Measurements from ENCODE around the gene VPS36. TPM values are rescaled to one million over a fixed set of nuclear protein-coding genes. Genes with fewer than 3 reads are reported as not detected.

The VPS36 gene
- total and polyA plus RNA-seq, 2 of the 8 experiments (the other 6 are each of a cell fraction or from before 2014, with no cell fraction given): 14.1 to 19.8 TPM

DNA sequence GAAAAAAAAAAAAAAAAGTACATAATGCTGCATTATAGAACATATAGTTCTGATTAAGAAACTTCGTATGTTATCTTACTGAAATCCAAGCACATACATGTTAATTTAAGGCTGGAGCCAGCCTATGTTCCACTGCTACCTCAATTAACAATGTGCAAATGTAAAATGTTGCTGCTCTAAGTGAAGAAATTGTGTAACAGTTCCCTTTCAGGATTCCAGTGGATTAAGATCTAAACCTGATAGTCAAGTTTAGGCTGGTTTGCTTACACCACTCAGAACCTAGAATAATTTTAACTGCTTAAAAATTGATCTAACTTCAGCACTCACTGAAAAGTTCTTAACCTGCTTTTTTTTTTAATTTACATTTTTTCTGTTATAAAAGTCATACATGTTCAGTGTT is 4.2 kb downstream of the VPS36 start:
- POLR2A ChIA-PET (ENCODE audit: partially characterized antibody): no interaction called here

More for the DNA sequence above, 4.2 kb downstream of the VPS36 start:
- Histone ChIP-seq H4K91ac (replicated peaks; ENCODE audit: insufficient read length, low read length) (no peak overlapping the region), H2BK15ac (ENCODE audit: low read length) (no peak overlapping the region), H3K79me1 (ENCODE audit: low read depth, low read length) (peaks cover 7% of the 10 kb centered on the region), H2BK120ac (replicated peaks; ENCODE audit: low read depth, low read length) (no peak overlapping the region), H3K14ac (ENCODE audit: insufficient read length) (no peak overlapping the region), H2AFZ (ENCODE audit: low read length) (no peak overlapping the region), H3K23me2 (ENCODE audit: low read depth, low read length) (peaks cover 4% of the 10 kb centered on the region; the same call in 1 of the 2 replicates), H3K36me3 (ENCODE audit: control insufficient read depth in 2 of 4, insufficient read depth in 4 of 4, low read length in 3 of 4) (peaks cover 0 to 4% (median 0%) of the 10 kb centered on the region in 4 experiments; a peak in 1 of 8 replicates), H3K27me3 (replicated peaks in 1 of 4; ENCODE audit: control insufficient read depth in 3 of 4, extremely low read depth in 1 of 4, insufficient read depth in 3 of 4, low read length in 3 of 4) (no peaks in the 10 kb centered on the region), H3K18ac (ENCODE audit: extremely low read depth, low read length) (no peak overlapping the region), H3K23ac (ENCODE audit: insufficient read length) (no peak overlapping the region), H4K5ac (ENCODE audit: insufficient read length, low read depth, low read length) (no peak overlapping the region), H2BK12ac (ENCODE audit: low read depth, low read length) (no peak overlapping the region), H2BK20ac (ENCODE audit: low read length) (no peak overlapping the region), H2BK5ac (ENCODE audit: low read depth, low read length) (no peak overlapping the region), H3K79me2 (ENCODE audit: control insufficient read depth in 1 of 2, insufficient read depth in 2 of 2, low read length in 2 of 2) (peaks cover 0 to 42% of the 10 kb centered on the region in 2 experiments; a peak in 2 of 4 replicates), H4K20me1 (replicated peaks in 1 of 2; ENCODE audit: control insufficient read depth in 1 of 2, insufficient read depth in 2 of 2, low read length in 2 of 2) (peaks cover 0 to 6% of the 10 kb centered on the region in 2 experiments), H4K8ac (ENCODE audit: extremely low read depth, insufficient read depth, low read length) (no peak overlapping the region), H3K56ac (replicated peaks; ENCODE audit: insufficient read length, low read depth, low read length) (no peak overlapping the region), H3K27ac (ENCODE audit: low read depth, low read length) (no peak overlapping the region), H3K4me3 (ENCODE audit: extremely low read depth in 1 of 4, insufficient read depth in 2 of 4, low read depth in 3 of 4, low read length in 4 of 4) (no peak overlapping the region), H3K9ac (replicated peaks in 1 of 4; ENCODE audit: extremely low read depth in 1 of 4, low read depth in 3 of 4, low read length in 3 of 4) (no peak overlapping the region), H3K4ac (replicated peaks; ENCODE audit: insufficient read length, low read depth, low read length) (no peak overlapping the region), H3K9me3 (ENCODE audit: insufficient read depth in 2 of 2, low read depth in 1 of 2, low read length in 1 of 2) (no peaks in the 10 kb centered on the region), H3K4me1 (replicated peaks in 1 of 4; ENCODE audit: control insufficient read depth in 3 of 4, insufficient read depth in 4 of 4, low read length in 3 of 4) (peaks cover 0 to 3% (median under 1%) of the 10 kb centered on the region in 4 experiments; a peak in 3 of 7 replicates), H3K4me2 (ENCODE audit: insufficient read depth in 1 of 2, low read depth in 2 of 2, low read length in 2 of 2) (no peak overlapping the region), H2AK5ac (ENCODE audit: low read depth, low read length) (no peak overlapping the region)
- 79% methylated on average over 1 of the region's 1 CpG; no CpG with 5 or more reads in 1 of the 2 experiments for WGBS, 2 experiments (ENCODE audit: extremely low coverage in 1 of 2, insufficient coverage in 1 of 2, insufficient read length in 1 of 2, insufficient replicate concordance in 2 of 2, low coverage in 1 of 2, low lambda C conversion rate in 2 of 2, missing lambda C conversion rate in 1 of 2)
- DNase-seq (ENCODE audit: low read depth in 1 of 2, low spot score in 2 of 2): no peak
- TF ChIP-seq ASH2L (IDR thresholded peaks at IDR 0.05; ENCODE audit: low read length) (no peak), FOSL1 (IDR thresholded peaks at IDR 0.05; ENCODE audit: insufficient read depth, low read depth, low read length) (no peak)
- CTCF ChIA-PET (ENCODE audit: partially characterized antibody): interaction anchor here (0.6 kb wide), 1 partner anchor 35 kb away, joined by 3 read pairs; no protein-coding TSS in a partner anchor
- no peak for FAIRE-seq

Data from H1 (cell line).